NCI-H2081 (cell line): ENCODE results near the gene CDK10.
"Not testable (repeated sequence)": the region's sequence is repeated elsewhere in the genome, so short reads cannot be mapped to it uniquely, and the experiment has no call there.

Source experiments
- DNase-seq, 2 experiments: peaks; one replicate each; lab custom pipeline; 2025; lab: John Stamatoyannopoulos, UW

The CDK10 gene, protein sequence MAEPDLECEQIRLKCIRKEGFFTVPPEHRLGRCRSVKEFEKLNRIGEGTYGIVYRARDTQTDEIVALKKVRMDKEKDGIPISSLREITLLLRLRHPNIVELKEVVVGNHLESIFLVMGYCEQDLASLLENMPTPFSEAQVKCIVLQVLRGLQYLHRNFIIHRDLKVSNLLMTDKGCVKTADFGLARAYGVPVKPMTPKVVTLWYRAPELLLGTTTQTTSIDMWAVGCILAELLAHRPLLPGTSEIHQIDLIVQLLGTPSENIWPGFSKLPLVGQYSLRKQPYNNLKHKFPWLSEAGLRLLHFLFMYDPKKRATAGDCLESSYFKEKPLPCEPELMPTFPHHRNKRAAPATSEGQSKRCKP

DNA sequence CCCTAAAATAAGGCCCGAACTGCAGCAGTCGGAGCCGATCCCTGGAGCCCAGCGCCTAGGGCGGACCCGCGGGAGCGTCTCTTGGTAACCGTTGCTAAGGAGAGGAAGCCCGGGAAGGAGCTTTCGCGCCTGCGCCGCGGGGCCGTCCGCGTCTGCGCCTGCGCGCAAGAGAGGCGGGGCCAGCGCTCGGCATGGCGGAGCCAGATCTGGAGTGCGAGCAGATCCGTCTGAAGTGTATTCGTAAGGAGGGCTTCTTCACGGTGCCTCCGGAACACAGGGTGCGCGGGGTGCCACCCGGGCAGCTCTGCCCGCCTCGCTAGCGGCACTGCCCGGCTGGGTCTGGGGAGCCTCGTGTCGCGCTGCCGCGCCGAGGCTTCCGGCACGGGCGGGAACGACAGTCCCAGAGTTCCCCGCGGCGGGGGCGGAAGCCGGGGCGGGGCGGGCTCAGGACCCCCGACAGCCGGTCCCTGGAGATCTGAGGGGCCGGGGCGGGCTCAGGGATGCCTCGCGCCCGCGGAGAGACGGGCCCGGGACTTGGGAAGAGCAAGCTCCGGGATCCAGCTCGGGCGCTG is at the start of gene CDK10:
TSS of gene CDK10 (plus strand) at position 170 of the 572 bp plus-strand sequence. CDS start at position 192, 22 bp downstream.
- peak; percentile 65 to 70 for DNase-seq

DNA sequence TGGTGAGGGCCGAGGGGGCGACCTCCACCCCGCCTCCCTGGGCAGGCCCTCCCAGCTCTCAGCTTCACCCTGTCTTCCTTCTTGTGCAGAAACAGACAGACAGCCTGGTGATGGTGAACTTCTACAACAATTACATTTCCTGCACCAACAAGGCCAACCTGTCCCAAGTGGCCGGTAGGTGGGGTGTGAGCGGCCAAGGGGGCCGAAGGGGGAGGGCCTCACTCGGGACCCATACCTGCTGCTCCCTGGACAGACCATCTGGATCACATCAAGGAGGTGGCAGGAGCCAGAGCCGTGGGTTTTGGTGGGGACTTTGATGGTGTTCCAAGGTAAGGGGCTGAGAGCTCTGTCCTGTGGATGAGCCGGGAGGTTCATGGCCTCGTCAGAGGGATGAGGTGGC is 49.1 kb upstream of the CDK10 start:
- DNase-seq, result no peak

DNA sequence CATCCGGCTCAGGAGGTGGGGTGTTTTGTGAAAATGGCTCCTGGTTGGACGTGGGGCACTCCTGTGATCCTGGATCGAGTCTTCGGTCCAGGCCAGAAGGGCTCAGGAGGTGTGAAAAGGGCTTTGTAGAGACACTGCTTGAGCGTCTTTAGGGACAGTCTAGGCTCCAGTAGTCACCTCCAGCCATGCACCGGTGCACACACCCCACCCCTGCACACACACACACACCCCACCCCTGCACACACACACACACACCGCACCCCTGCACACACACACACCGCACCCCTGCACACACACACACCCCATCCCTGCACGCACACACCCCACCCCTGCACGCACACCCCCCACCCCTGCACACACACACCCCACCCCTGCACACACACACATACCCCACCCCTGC is 48.0 kb upstream of the CDK10 start:
- no peak for DNase-seq

DNA sequence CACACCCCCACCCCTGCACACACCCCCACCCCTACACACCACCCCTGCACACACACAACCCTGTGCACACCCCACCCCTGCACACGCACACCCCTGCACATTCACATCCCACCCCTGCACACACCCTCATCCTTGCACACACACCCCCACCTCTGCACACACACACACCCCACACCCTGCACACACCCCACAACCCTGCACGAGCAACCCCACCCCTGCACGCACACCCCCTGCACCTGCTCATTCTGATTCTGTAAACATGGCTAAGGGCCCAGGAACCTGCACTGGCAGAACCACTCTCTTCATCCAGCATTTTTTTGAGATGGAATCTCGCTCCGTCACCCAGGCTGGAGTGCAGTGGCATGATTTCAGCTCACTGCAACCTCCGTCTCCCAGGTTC is 47.1 kb upstream of the CDK10 start:
- no peak for DNase-seq

DNA sequence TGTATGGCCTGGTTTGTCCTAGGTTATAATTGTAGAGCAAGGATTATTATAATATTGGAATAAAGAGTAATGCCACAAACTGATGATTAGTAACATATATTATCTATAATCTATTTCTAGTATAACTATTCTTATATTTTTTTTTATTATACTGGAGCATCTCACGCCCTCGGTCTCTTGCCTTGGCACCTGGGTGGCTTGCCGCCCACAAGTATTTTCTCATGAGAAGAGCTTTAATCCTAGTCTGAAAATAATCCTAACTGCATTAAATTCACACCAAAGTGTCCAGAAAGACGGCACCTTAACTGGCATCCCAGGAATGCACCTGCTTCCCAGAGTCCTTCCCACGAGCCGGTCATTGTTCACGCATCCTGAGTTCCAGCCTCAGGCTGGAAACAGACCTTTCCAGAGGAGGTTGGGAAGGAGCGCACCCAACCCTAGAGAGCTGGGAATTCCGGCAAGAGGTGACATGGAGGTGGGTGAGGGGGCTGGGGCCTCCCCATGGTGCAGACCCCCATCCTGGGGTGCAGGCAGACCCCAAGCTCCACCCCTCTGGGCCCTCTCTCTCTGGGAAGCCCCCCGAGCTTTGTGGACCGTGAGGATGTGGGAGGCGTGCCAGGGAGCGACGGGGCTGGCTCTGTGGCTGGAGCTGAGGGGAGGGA is 44.9 kb upstream of the CDK10 start:
- no peak for DNase-seq

DNA sequence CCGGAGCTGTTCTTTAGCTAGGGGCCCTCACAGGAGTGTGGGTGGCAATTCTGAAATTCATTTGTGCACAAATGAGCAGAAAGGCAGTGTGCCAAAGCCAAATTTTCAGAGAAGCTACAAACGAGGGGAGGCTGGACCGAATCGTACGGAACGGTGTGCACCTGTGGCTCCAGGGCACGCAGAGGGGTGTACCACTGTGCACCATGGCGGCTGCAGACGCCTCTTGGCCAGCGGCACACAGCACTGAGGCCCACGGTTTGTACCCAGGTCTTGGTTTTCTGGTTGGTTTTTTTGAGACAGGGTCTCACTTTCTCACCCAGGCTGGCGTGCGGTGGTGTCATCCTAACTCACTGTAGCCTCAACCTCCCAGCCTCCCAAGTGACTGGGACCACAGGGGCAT is 43.9 kb upstream of the CDK10 start:
- DNase-seq, result no peak

DNA sequence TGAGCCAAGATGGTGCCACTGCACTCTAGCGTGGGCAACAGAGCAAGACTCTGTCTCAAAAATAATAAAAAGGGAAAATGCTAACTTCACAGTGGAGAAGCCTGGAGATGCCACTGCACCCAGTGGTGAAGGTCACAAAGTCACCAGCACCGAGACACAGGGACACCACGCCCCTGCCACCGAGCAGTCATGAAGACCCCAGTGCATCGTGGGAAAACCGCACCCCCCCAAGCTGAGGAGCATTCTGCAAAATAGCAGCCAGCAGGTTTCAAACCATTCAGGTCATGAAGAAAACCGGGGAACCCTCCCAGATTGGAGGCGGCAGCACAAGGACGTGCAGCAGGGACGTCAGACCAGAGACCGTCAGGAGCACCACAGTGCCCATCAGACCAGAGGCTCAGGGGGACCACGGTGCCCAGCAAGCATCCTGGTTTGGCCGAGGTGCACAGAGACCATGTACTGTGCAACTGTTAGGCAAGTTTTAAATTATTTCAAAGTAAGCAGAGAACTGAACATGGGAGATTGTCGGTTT is 42.7 kb upstream of the CDK10 start:
- no peak for DNase-seq

DNA sequence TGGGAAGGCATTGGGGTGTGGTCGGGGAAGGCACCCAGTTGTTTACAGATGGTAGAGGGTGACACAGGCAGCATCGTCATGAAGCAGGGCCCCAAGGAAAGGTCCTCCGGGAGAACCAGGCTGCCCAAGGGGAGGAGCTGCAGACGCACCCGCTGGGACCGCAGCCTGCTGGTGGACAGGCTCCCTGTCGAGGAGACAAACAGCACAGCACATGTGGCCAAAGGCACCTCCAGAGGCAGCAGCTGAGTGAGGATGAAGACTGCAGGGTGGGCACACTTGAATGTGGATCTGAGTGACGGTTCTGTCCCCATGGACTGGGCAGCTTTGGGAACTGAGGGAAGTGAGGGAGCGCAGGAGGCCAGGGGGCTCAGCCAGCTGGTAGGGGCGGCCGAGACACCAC is 41.4 kb upstream of the CDK10 start:
- no peak for DNase-seq

DNA sequence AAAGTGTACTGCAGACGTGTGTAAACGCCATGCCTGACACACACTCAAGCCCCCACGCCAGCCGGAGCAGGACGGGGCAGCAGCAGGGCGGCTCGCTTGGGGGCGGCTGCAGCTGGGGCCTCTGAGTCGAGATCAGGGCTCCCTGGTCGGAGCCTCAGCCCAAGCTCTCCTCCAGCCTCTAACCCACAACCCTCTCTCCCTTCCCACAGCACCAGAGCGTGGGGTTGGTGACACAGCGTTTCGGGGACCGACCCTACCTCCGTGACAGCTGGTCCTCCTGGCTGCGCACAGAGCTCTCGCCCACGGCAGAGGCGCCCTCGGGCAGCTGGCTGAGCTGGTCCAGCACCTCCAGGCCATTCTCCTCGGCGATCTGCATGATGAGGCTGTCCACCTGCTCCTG is 40.2 kb upstream of the CDK10 start:
- DNase-seq, result no peak

DNA sequence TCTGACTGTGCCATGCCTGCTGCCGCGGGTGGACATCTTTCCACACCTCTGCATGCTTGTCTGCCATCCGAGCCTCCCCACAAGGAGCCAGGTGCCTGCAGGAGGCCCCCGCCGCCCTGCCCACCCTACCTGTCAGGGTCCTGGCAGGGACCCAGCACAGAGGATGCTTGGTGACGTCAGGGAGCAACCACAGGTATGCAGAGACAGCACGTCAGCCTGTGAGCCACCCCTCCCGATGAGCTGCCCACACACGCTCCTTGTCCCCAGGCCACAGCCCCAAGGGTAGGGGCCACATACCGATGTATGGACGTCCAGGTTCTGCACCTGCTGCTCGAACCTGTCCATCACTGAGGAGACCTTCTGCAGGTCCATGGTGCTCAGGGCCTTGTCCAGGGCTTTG is 39.6 kb upstream of the CDK10 start:
- no peak for DNase-seq

DNA sequence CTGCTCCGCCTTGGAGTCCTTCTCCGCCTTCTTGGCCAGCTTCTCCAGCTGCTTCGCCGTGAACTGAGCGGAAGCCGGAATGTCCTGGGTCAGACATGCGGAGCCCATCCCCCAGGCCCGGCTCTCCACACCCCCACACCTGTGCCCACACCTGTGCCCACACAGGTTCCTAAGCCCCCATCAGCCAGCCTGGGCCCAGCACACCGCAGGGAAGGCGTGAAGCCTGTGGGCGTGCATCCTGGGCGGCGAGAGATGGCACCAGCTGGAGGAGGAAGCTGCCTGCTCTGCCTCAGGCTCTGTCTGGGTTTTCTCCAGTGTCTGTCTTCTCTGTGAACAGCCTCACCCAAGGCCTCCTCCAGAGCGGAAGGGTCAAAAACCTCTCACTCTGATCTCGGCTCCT is 34.9 kb upstream of the CDK10 start:
- DNase-seq, result no peak

DNA sequence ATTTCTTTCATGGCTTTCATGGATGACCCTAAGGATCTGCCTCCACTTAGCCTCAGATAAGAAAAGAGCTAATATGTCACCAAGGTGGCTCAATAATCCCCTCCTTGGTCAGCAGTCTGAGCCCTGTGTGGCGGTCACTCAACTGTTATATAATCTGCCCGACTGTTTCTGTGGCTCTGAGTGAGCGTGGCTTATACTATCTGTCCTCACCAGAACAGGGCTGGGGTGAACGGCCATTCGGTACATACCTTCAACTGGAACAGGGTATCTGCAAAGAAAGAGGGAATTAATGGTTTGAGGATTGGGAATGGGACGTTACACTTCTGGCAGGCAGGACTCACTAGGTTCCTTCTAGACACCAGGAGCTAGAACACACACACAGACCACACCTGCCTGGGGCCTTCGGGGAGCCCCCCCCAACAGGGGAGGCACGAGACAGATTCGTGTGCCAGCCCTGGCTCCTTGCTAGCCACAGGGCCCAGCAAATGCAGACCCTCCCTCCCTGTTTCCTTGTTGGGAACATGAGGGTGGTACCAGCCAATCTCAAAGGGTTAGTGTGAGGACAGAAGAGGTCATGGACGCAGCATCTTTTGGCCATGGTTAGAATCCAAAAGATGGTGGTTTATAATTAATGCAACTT is 32.7 kb upstream of the CDK10 start:
- no peak for DNase-seq

DNA sequence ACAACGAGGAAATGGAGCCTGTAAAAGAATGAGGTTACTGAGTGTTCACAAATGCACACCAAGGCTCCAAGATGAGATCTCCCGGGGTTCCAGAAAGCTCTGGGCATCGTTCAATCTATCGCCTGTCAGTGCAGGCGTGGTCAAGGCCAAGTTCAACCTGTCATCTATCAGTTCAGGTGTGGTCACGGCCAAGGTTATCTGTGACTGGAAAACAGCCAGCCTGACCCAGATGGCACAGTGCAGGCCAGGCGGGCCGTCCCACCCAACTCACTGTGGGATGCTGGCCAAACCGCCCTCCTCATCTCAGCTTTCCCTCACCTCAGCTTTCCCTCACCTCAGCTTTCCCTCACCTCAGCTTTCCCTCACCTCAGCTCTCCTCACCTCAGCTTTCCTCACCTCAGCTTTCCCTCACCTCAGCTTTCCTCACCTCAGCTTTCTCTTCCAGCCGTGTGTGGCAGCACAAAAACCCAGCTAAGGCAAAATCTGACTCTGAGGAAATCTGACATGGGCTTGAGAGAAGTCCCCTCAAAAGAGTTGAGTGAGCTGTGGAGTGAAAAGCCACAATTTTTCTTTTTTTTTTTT is 31.3 kb upstream of the CDK10 start:
- no peak for DNase-seq

DNA sequence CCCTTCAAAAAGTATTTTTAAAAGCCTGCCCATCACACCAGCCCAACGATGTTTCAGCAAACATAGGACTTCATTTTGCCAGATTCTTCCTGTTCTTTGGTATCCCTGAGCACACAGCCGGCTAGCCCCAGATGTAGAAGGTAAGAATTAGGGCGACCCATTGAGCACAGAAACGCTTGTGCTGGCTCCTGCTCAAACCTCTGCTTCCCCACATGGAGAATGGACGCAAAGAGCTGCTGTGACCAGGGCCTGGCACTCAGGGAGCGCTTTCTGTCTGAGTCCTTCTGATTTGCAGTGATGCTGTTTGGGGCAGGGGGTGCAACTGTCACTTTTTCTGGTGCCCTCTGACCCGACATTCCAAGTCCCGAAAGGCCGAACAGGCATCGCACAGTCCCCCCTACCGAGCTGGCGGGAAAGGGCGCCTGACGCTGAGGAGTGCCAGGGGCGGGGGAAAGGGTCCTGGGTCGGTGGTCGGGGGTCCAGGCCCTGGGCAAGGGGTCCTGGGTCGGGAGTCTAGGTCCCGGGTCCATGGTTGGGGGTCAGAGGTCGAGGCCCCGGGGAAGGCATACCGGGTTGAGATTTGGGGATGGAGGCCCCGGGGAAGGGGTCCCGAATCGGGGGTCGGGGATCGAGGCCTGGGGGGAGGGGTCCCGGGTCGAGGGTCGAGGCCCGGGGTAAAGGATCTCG is 29.9 kb upstream of the CDK10 start:
- no peak for DNase-seq

DNA sequence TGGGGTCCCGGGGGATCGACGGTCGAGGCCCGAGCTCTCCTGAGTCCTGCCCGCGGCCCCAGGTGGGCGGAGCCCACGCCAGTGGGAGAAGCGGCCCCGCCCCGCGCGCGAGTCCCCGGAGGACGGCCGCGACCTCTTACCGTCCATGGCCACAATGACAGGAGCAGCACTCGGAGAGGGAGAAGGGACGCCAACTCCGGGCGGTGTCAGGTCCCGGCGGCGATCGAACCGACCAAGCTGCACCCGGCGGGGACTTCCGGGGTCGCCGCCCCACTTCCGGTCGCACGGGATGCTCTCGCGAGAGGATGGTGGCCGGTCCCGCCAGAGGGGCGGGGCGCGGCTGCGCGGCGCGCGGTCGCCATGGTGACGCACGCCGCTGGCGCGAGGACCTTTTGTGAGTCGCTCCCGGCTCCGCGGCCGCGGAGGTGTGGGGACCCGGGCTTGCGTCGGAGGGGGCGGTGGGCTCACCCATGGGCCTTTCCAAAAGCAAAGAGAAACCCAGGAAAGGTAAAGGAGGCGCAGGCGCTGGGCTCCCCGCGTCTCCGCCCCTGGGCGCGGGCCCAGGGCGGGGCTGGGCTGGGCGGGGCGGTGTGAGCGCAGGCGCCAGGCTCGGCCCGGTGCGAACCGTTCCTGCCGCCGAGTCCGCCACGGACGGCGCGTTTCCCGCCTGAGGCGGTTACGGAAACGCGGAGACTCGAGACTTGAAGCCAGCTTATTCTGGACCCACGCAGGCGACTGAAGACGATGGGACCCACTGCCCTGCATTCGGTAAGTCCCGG is 28.9 kb upstream of the CDK10 start, which contains the start of the genes CHMP1A and SPATA33:
TSS of gene CHMP1A (minus strand) at position 267 of the 779 bp plus-strand sequence. CDS start at position 147, 120 bp downstream.
TSS of gene SPATA33 (plus strand) at position 395 of the 779 bp plus-strand sequence. CDS start at position 471, 76 bp downstream.
- DNase-seq, result peak; percentile 72 to 85

DNA sequence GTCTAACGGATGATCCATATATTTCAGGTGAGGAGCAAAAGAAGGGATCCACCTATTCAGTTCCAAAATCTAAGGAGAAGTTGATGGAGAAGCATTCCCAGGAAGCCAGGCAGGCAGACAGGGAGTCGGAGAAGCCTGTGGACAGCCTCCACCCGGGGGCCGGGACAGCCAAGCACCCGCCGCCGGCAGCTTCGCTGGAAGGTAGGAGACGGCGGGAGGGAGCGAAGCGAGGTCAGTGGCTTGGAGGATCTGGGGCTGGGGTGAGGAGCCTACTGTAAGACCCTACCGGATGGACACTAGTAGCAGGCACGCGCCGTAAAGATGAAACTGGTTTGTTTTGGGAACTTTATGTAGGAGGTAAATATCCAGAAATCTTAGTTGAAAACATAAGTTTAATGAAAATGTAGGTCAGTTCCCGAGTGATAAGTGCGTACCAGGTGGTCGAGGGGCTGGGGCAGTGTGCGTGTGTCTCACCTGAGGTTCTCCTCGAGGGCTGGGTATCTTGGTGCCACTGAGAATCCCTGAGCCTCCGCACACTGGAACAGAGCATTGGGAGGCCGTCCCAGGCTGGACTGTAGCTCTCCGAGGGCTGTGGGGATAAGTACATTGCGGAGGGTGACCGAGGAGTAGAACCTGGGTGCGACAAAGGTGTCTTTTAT is 28.1 kb upstream of the CDK10 start:
- DNase-seq, result peak in 1 of 2 experiments; percentile 15

DNA sequence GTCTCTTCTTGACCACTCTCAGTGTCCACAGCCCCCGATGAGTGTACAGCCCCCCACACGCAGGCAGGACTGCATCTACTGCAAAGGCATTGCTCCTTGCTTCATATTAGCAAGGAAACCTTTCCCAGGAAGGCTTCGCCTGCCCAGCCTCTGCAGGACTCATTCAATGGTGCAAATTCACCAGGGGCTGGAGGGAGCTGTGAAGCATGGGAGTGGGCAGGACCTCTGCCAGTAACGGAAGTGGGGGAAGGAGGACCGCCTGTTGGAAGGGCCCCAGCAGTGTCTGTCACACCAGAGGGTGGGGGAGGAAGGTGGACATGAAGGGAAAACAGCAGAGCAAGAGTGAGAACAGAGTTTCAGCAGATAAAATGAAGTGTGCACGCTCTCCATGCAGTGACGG is 26.3 kb upstream of the CDK10 start:
- DNase-seq, result no peak

DNA sequence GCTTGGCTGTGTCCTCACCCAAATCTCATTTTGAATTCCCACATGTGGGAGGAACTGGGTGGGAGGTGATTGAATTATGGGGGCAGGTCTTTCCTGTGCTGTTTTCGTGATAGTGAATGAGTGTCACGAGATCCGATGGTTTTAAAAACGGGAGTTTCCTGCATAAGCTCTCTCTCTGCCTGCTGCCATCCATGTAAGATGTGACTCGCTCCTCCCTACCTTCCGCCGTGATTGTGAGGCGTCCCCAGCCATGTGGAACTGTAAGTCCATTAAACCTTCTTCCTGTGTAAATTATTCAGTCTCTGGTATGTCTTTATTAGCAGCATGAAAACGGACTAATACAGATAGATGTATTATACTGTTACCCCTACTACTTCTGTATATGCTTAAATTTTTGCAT is 25.3 kb upstream of the CDK10 start:
- DNase-seq, result no peak

DNA sequence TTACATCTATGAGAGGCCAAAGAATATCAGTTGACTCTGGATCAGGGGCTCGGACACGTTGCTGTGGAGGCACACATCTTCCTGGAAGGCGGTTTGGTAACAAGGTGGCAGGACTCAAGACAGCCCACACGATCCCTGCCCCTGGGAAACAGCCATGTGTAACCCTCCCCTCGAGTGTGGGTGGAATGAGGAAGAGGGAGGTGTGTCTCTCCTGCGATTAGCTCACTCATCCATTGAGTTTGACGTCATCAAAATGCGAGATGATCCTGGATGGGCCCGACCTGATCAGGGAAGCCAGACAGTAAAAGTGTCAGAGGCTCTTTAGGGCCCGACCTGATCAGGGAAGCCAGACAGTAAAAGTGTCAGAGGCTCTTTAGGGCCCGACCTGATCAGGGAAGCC is 22.3 kb upstream of the CDK10 start:
- not testable (repeated sequence) for DNase-seq

DNA sequence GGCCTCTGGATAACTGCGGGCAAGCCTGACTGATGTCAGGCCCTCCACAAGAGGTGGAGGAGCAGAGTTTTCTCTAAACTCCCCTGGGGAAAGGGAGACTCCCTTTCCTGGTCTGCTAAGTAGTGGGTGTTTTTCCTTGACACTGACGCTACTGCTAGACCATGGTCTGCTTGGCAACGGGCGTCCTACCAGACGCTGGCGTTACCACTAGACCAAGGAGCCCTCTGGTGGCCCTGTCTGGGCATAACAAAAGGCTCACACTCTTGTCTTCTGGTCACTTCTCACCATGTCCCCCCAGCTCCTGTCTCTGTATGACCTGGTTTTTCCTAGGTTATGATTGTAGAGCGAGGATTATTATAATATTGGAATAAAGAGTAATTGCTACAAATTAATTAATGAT is 19.5 kb upstream of the CDK10 start:
- peak in 1 of 2 experiments; percentile 5 for DNase-seq
